CD4-positive, alpha-beta T cell (primary cell): Measurements from ENCODE around the gene TRMT10A. TPM values are rescaled to one million over a fixed set of nuclear protein-coding genes. Genes with fewer than 3 reads are reported as not detected.

Experiments used
- ATAC-seq: fragments of 200-7000 bp; cut with Tn5 transposase; one replicate; pipeline ENCODE4 v1.10.0; 2022; ENCODE audit warnings: mild to moderate bottlenecking; ENCODE audit not compliant: poor library complexity
- CTCF ChIA-PET: fragments of 350-600 bp; sonication (Branson Sonifier 250); formaldehyde crosslinking; loops from one replicate; lab custom pipeline; 2021; ENCODE audit warnings: antibody characterized with exemption, inconsistent platforms; lab: Charles Lee
- POLR2A ChIA-PET: fragments of 350-600 bp; sonication (Branson Sonifier 250); formaldehyde crosslinking; loops from one replicate; lab custom pipeline; 2021; ENCODE audit warnings: antibody characterized with exemption, inconsistent platforms; lab: Charles Lee
- DNase-seq, 14 experiments: peaks; one replicate each; pipeline ENCODE4 v3.0.0-alpha.2; 2013 to 2020; ENCODE audit warnings: mixed read lengths in 2 of 14
- H3K27ac ChIP-seq, 2 donors: one replicate each; pipeline versions ENCODE4 v1.5.1 to v1.7.0; 2013; ENCODE audit warnings: low read length in 2 of 2, low read depth in 1 of 2, mild to moderate bottlenecking in 1 of 2
- H3K27me3 ChIP-seq, 2 experiments: 1 replicate in 1 of 2; 2 replicates in 1 of 2; pipeline versions ENCODE4 v1.6.1 to v1.7.0; 2013; ENCODE audit warnings: low read length in 2 of 2, control low read depth in 1 of 2, mild to moderate bottlenecking in 1 of 2, moderate library complexity in 1 of 2; ENCODE audit not compliant: insufficient read depth in 2 of 2, control insufficient read depth in 1 of 2
- H3K36me3 ChIP-seq: one replicate; pipeline ENCODE4 v1.6.1; 2013; ENCODE audit warnings: low read length, control low read depth; ENCODE audit not compliant: insufficient read depth
- H3K4me1 ChIP-seq: one replicate; pipeline ENCODE4 v1.6.1; 2013; ENCODE audit warnings: low read length, control low read depth; ENCODE audit not compliant: insufficient read depth
- H3K4me3 ChIP-seq: one replicate; pipeline ENCODE4 v1.5.1; 2013; ENCODE audit warnings: mild to moderate bottlenecking, low read length, moderate library complexity
- H3K9me3 ChIP-seq, 2 experiments: 1 replicate in 1 of 2; 2 replicates in 1 of 2; pipeline versions ENCODE4 v1.6.1 to v1.7.0; 2013; ENCODE audit warnings: low read length in 2 of 2, mild to moderate bottlenecking in 2 of 2, control low read depth in 1 of 2, moderate library complexity in 1 of 2; ENCODE audit not compliant: control insufficient read depth in 1 of 2, insufficient read depth in 1 of 2
- H3K27ac Mint-ChIP-seq: one replicate; pipeline ENCODE4 v1.8.0; 2020; ENCODE audit warnings: mixed read lengths
- H3K27me3 Mint-ChIP-seq: one replicate; pipeline ENCODE4 v1.8.0; 2021; ENCODE audit warnings: mixed read lengths
- H3K36me3 Mint-ChIP-seq: one replicate; pipeline ENCODE4 v1.8.0; 2021; ENCODE audit warnings: low read depth, mixed read lengths
- H3K4me1 Mint-ChIP-seq: one replicate; pipeline ENCODE4 v1.8.0; 2021; ENCODE audit warnings: low read depth, mixed read lengths
- H3K4me3 Mint-ChIP-seq: one replicate; pipeline ENCODE4 v1.8.0; 2020; ENCODE audit warnings: mild to moderate bottlenecking, mixed read lengths
- H3K9me3 Mint-ChIP-seq: one replicate; pipeline ENCODE4 v1.8.0; 2020; ENCODE audit warnings: mixed read lengths
- intact Hi-C, 2 experiments: fragments of 100-400 bp; cut with DNase I in 1 of 2; cut with micrococcal nuclease in 1 of 2; formaldehyde crosslinking; loops; one replicate each; pipeline versions ENCODE4 v1.15.1 to v1.9.0; 2023 to 2025; cut with DNase I, micrococcal nuclease
- total RNA-seq, 174 experiments: library from RNA in 2 of 174; stranded (reverse) in 2 of 174; gene quantifications; one replicate each; pipeline ENCODE4 v1.2.3 and lab custom pipeline; 2021 to 2026
- TF ChIP-seq, protein P1 (sequence below): fragments of 200-600 bp; IDR thresholded peaks from one replicate; pipeline ENCODE4 v1.8.0; 2022; ENCODE audit warnings: antibody characterized with exemption, mild to moderate bottlenecking

The TRMT10A gene
- total RNA-seq, 2 experiments from 2014 or later, result 1.6 to 2.0 TPM

DNA sequence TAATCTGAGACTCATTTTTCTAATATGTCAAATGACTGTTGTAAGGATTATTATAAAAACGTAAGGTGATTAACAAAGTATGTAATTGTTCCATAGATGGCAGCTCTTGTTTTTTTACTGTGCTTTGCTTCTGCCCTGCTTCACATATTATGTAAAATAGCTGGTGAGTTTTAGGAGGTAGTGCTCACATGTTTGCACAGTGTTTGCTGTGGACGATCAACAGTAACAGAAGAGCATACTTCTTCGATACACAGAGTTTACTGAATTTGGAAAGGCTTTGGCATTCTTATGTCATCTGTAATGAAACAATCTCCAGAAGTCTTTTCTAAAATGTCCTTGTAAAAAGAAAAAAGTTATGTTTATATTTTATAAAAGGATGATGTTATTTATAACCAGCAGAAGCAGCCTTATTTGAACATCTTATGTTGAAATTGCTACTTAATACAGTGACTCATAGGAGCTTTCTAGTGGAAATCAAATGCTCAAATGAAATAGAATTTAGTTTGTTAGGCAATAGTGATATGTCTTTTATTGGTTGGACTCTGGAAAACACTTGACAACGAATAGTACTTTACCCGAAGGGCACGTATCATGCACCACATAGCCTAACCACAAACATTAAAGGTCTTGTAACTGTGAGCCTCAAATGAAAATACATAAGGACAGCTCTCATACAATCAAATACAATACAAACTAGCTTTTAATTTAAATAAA lies 8.8 kb upstream of the TRMT10A start:
- Mint-ChIP-seq H3K27ac (no peak overlapping the region), H3K9me3 (no peaks in the 10 kb centered on the region), H3K36me3 (no peaks in the 10 kb centered on the region), H3K4me1 (no peaks in the 10 kb centered on the region), H3K27me3 (peaks cover 78% of the 10 kb centered on the region), H3K4me3 (no peak overlapping the region)
- TF ChIP-seq, protein P1, sequence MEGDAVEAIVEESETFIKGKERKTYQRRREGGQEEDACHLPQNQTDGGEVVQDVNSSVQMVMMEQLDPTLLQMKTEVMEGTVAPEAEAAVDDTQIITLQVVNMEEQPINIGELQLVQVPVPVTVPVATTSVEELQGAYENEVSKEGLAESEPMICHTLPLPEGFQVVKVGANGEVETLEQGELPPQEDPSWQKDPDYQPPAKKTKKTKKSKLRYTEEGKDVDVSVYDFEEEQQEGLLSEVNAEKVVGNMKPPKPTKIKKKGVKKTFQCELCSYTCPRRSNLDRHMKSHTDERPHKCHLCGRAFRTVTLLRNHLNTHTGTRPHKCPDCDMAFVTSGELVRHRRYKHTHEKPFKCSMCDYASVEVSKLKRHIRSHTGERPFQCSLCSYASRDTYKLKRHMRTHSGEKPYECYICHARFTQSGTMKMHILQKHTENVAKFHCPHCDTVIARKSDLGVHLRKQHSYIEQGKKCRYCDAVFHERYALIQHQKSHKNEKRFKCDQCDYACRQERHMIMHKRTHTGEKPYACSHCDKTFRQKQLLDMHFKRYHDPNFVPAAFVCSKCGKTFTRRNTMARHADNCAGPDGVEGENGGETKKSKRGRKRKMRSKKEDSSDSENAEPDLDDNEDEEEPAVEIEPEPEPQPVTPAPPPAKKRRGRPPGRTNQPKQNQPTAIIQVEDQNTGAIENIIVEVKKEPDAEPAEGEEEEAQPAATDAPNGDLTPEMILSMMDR, result no peak
- Histone ChIP-seq H3K27me3 (peaks cover 3 to 37% of the 10 kb centered on the region in 2 experiments), H3K4me1 (no peaks in the 10 kb centered on the region), H3K36me3 (no peaks in the 10 kb centered on the region), H3K4me3 (no peak overlapping the region), H3K9me3 (no peaks in the 10 kb centered on the region), H3K27ac (no peak overlapping the region)
- intact Hi-C loops, result no loop called here
- CTCF ChIA-PET, result no interaction called here
- DNase-seq, result no peak
- ATAC-seq, result no peak
- POLR2A ChIA-PET, result interaction anchor here (0.7 kb wide), 1 partner anchor 9 kb away, joined by 3 read pairs; the partner anchor contains the start of gene TRMT10A

DNA sequence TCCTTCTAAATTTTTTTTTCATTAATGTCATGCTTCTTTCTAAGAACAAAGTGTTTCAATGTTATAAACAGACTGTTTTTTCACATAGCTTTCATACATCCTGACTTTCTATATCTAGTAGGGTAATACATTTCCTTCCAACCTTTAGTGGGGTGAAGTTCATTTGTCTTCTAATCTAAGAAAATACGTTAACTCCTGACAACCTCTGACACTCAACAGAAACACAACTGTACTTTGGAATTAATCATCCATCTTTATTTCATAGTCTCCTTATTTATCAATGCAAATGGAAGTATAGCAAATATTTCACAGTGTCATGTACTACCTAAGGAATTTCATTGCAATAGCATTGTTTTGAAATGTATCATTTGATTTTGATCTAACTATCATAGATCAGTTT lies 8.0 kb upstream of the TRMT10A start:
- Mint-ChIP-seq H3K4me1 (no peaks in the 10 kb centered on the region), H3K27ac (no peak overlapping the region), H3K27me3 (peaks cover 81% of the 10 kb centered on the region), H3K4me3 (no peak overlapping the region), H3K9me3 (no peaks in the 10 kb centered on the region), H3K36me3 (no peaks in the 10 kb centered on the region)
- no peak overlapping the region for H3K27ac ChIP-seq
- H3K4me3 ChIP-seq, result no peak overlapping the region
- DNase-seq (no peak), ATAC-seq (no peak)
- no peaks in the 10 kb centered on the region for H3K9me3 ChIP-seq
- intact Hi-C loops, result no loop called here
- H3K27me3 ChIP-seq, result peaks cover 3 to 41% of the 10 kb centered on the region in 2 experiments
- TF ChIP-seq, protein P1, result no peak
- H3K36me3 ChIP-seq, result no peaks in the 10 kb centered on the region
- ChIA-PET CTCF (no interaction called here), POLR2A (no interaction called here)
- H3K4me1 ChIP-seq, result no peaks in the 10 kb centered on the region

DNA sequence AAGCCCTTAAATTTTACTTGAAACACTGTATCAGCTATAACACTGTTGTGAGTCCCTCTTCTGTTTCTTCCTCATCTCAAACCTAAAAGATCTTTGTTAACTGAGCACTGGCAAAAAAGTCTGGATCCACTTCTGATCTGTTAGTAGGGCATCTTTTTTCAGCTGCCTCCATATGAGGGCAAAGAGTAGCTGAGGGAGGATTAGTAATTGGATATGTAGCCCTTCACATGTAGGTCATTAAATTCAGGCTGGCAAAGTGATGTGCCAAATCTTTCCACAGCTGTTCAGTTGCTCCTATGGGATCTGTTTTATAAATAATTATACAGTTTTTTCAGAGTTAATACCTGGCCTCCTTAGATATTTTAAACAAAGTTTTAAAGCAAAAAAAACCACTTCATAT lies 1.1 kb upstream of the TRMT10A start:
- Mint-ChIP-seq H3K9me3 (no peaks in the 10 kb centered on the region), H3K36me3 (peaks cover 13% of the 10 kb centered on the region), H3K27ac (peak overlapping the region; percentile 99), H3K4me1 (peaks cover 25% of the 10 kb centered on the region), H3K4me3 (peak overlapping the region; percentile 50), H3K27me3 (peaks cover 39% of the 10 kb centered on the region)
- ChIA-PET POLR2A (interaction anchor here (2.2 kb wide), 2 partner anchors 252 to 383 kb away, joined by 16 to 55 read pairs; partner anchors contain the start of genes DAPP1 and DNAJB14), CTCF (interaction anchor here (1.1 kb wide), 1 partner anchor 243 kb away, joined by 3 read pairs; no protein-coding TSS in a partner anchor)
- DNase-seq (no peak), ATAC-seq (no peak)
- no peaks in the 10 kb centered on the region for H3K9me3 ChIP-seq
- H3K27ac ChIP-seq, result no peak overlapping the region
- TF ChIP-seq, protein P1, result no peak
- H3K4me1 ChIP-seq, result peaks cover 11% of the 10 kb centered on the region
- H3K36me3 ChIP-seq, result no peaks in the 10 kb centered on the region
- no peak overlapping the region for H3K4me3 ChIP-seq
- peaks cover 0 to 9% of the 10 kb centered on the region in 2 experiments for H3K27me3 ChIP-seq
- intact Hi-C loops, result loop anchor here (1.0 to 10.0 kb wide), 10 partner anchors 478 to 1782 kb away; partner anchors contain the start of genes ADH5 (in 2 of the 2), EIF4E (in 2 of the 2), METAP1 (in 2 of the 2) and PPP3CA (in 2 of the 2)
